WI38 (cell line): ENCODE data around the gene RABIF.
"Not testable (repeated sequence)": the region's sequence is repeated elsewhere in the genome, so short reads cannot be mapped to it uniquely, and the experiment has no call there.

Experiments
- H3K4me3 ChIP-seq: 2 replicates; pipeline ENCODE4 v1.5.1; 2011; ENCODE audit warnings: low read depth, mild to moderate bottlenecking, control low read depth, low read length
- TF ChIP-seq, protein P1 (sequence below): IDR thresholded peaks from 2 replicates; pipeline ENCODE4 v1.5.1; 2012; ENCODE audit warnings: low read depth, mild to moderate bottlenecking, control low read depth, low read length

Gene RABIF

DNA sequence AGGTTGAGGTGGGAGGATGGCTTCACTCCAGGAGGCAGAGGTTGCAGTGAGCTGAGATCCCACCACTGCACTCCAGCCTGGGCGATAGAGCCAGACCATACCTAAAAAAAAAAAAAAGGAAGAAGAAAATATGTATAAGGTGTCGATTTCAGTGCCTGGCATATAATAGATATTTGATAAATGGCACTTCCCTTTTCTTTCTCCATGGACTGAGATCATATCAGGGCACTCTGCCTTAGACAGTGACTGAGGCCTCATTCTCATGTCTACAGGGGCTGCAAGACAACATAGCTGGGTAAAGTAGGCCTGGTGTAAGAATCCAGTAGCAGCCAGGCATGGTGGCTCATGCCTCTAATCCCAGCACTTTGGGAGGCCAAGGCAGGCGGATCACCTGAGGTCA, 57.0 kb downstream of the RABIF start:
- TF ChIP-seq, protein P1, sequence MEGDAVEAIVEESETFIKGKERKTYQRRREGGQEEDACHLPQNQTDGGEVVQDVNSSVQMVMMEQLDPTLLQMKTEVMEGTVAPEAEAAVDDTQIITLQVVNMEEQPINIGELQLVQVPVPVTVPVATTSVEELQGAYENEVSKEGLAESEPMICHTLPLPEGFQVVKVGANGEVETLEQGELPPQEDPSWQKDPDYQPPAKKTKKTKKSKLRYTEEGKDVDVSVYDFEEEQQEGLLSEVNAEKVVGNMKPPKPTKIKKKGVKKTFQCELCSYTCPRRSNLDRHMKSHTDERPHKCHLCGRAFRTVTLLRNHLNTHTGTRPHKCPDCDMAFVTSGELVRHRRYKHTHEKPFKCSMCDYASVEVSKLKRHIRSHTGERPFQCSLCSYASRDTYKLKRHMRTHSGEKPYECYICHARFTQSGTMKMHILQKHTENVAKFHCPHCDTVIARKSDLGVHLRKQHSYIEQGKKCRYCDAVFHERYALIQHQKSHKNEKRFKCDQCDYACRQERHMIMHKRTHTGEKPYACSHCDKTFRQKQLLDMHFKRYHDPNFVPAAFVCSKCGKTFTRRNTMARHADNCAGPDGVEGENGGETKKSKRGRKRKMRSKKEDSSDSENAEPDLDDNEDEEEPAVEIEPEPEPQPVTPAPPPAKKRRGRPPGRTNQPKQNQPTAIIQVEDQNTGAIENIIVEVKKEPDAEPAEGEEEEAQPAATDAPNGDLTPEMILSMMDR = no peak
- no peak overlapping the region for H3K4me3 ChIP-seq

DNA sequence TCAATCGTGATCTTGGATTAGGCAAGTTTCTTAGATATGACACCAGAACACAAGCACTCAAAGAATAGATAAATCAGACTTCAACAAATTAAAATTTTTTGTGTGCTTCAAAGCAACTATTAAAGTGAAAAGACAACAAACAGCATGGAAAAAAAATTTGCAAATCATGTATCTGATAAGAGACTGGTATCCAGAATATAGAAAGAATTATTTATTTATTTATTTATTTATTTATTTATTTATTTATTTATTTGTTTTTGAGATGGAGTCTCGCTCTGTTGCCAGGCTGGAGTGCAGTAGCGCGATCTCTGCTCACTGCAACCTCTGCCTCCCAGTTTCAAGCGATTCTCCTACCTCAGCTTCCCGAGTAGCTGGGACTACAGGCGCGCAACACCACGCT, 59.7 kb downstream of the RABIF start:
- H3K4me3 ChIP-seq = not testable (repeated sequence)
